ENCODE measurements around the gene FTSJ3.

DNA sequence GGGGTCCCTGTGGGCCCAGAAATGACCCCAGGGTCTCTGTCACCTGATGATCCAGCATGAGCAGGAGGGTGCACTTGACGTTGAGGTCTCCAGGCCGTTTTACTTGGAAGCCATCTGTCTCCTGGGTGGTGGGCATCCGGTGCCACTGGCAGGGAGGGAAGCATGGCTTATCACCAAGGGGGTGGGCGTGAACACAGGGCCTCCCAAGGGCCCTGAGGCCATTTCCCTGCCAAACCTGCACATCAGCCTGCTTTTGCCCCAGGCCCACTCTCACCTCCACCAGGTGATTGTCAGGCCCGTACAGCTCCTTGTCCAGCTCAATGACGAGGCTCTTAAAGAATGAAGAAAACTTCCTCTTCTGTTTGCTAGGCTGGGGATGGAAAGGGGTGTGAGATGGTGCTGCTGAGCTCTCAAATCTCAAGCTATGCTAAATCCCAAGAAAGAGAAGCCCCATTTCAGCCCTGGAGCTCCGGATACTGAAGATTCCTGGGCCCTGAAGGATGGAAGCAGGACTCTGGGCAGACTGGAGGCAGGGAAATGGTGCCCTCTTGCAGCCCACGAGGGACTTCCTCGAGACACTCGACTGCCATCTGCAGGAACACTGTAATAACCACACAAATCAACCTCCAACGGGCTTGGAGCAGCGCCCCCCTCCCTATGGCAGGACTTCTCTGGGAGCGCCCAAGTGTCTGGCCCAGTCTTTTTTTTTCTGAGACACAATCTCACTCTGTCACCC, 7.1 kb upstream of the FTSJ3 start:
- TF ChIP-seq NFIC (IDR thresholded peaks at IDR 0.05; ENCODE audit: low read length), result no peak
- no peak for TF ChIP-seq KDM5B (CRISPR knock-in tag; IDR thresholded peaks at IDR 0.05; ENCODE audit: borderline replicate concordance)
- TF ChIP-seq EZH2 (conservative IDR thresholded peaks at IDR 0.05; ENCODE audit: low read depth, low read length), result no peak
- TF ChIP-seq, protein P1, sequence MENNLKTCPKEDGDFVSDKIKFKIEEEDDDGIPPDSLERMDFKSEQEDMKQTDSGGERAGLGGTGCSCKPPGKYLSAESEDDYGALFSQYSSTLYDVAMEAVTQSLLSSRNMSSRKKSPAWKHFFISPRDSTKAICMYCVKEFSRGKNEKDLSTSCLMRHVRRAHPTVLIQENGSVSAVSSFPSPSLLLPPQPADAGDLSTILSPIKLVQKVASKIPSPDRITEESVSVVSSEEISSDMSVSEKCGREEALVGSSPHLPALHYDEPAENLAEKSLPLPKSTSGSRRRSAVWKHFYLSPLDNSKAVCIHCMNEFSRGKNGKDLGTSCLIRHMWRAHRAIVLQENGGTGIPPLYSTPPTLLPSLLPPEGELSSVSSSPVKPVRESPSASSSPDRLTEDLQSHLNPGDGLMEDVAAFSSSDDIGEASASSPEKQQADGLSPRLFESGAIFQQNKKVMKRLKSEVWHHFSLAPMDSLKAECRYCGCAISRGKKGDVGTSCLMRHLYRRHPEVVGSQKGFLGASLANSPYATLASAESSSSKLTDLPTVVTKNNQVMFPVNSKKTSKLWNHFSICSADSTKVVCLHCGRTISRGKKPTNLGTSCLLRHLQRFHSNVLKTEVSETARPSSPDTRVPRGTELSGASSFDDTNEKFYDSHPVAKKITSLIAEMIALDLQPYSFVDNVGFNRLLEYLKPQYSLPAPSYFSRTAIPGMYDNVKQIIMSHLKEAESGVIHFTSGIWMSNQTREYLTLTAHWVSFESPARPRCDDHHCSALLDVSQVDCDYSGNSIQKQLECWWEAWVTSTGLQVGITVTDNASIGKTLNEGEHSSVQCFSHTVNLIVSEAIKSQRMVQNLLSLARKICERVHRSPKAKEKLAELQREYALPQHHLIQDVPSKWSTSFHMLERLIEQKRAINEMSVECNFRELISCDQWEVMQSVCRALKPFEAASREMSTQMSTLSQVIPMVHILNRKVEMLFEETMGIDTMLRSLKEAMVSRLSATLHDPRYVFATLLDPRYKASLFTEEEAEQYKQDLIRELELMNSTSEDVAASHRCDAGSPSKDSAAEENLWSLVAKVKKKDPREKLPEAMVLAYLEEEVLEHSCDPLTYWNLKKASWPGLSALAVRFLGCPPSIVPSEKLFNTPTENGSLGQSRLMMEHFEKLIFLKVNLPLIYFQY (CRISPR knock-in tag; IDR thresholded peaks at IDR 0.05; ENCODE audit: borderline replicate concordance), result no peak
- no peak for TF ChIP-seq RFX5 (IDR thresholded peaks at IDR 0.05; ENCODE audit: low read depth, low read length)
- TF ChIP-seq NR2C2 (CRISPR knock-in tag; IDR thresholded peaks at IDR 0.05; ENCODE audit: borderline replicate concordance), result no peak
- no peak for TF ChIP-seq MIER3 (CRISPR knock-in tag; IDR thresholded peaks at IDR 0.05; ENCODE audit: borderline replicate concordance)
- no peak for TF ChIP-seq EP300 (IDR thresholded peaks at IDR 0.05; ENCODE audit: low read depth in 2 of 2, low read length in 2 of 2)
- TF ChIP-seq EP300 (CRISPR knock-in tag; IDR thresholded peaks at IDR 0.05; ENCODE audit: borderline replicate concordance), result no peak; the same call in 1 of the 2 replicates
- no peak for TF ChIP-seq ARHGAP35 (CRISPR knock-in tag; IDR thresholded peaks at IDR 0.05; ENCODE audit: borderline replicate concordance)
- TF ChIP-seq, protein P2, sequence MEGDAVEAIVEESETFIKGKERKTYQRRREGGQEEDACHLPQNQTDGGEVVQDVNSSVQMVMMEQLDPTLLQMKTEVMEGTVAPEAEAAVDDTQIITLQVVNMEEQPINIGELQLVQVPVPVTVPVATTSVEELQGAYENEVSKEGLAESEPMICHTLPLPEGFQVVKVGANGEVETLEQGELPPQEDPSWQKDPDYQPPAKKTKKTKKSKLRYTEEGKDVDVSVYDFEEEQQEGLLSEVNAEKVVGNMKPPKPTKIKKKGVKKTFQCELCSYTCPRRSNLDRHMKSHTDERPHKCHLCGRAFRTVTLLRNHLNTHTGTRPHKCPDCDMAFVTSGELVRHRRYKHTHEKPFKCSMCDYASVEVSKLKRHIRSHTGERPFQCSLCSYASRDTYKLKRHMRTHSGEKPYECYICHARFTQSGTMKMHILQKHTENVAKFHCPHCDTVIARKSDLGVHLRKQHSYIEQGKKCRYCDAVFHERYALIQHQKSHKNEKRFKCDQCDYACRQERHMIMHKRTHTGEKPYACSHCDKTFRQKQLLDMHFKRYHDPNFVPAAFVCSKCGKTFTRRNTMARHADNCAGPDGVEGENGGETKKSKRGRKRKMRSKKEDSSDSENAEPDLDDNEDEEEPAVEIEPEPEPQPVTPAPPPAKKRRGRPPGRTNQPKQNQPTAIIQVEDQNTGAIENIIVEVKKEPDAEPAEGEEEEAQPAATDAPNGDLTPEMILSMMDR (CRISPR knock-in tag; IDR thresholded peaks at IDR 0.05), result peak; percentile 76
- TF ChIP-seq SRF (IDR thresholded peaks at IDR 0.05; ENCODE audit: low read depth, low read length), result no peak
- no peak for TF ChIP-seq CREB1 (IDR thresholded peaks at IDR 0.05)
- no peak for TF ChIP-seq CREB1 (CRISPR knock-in tag; IDR thresholded peaks at IDR 0.05)

All from HepG2 (cell line).